ENCODE measurements around the gene SRBD1. TPM values are rescaled to one million over a fixed set of nuclear protein-coding genes. Genes with fewer than 3 reads are reported as not detected.

SRBD1 gene
- total and polyA plus RNA-seq, 2 experiments from 2014 or later: 27.4 to 46.3 TPM

- Histone ChIP-seq H3F3A (replicated peaks; ENCODE audit: low read depth) (no peaks in the 10 kb centered on the region), H3K4me3 (no peak overlapping the region), H2AFZ (no peak overlapping the region), H3K27ac (ENCODE audit: low read depth) (no peak overlapping the region), H3K4me1 (ENCODE audit: insufficient read depth) (no peaks in the 10 kb centered on the region), H3K36me3 (ENCODE audit: insufficient read depth) (peaks cover 32% of the 10 kb centered on the region), H3K4me2 (no peak overlapping the region), H3K27me3 (ENCODE audit: insufficient read depth) (no peaks in the 10 kb centered on the region), H4K20me1 (replicated peaks; ENCODE audit: insufficient read depth) (0 out of 2 replicates have a peak, but pooled peaks cover 3% of the 10 kb centered on the region), H3K9me2 (ENCODE audit: insufficient read depth) (no peaks in the 10 kb centered on the region), H3K79me2 (replicated peaks; ENCODE audit: insufficient read depth) (no peaks in the 10 kb centered on the region)
- ATAC-seq (no peak), DNase-seq (ENCODE audit: low spot score) (no peak)
- no peak for TF ChIP-seq POLR2AphosphoS5 (IDR thresholded peaks at IDR 0.05; ENCODE audit: low read depth)
- no peak for TF ChIP-seq EZH2 (IDR thresholded peaks at IDR 0.05; ENCODE audit: low read depth, unreplicated experiment)
- TF ChIP-seq, protein P1, sequence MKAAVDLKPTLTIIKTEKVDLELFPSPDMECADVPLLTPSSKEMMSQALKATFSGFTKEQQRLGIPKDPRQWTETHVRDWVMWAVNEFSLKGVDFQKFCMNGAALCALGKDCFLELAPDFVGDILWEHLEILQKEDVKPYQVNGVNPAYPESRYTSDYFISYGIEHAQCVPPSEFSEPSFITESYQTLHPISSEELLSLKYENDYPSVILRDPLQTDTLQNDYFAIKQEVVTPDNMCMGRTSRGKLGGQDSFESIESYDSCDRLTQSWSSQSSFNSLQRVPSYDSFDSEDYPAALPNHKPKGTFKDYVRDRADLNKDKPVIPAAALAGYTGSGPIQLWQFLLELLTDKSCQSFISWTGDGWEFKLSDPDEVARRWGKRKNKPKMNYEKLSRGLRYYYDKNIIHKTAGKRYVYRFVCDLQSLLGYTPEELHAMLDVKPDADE (IDR thresholded peaks at IDR 0.05): no peak
- no peak for TF ChIP-seq STAT1 (IDR thresholded peaks at IDR 0.05; ENCODE audit: unreplicated experiment)
- TF ChIP-seq ZNF462 (CRISPR knock-in tag; IDR thresholded peaks at IDR 0.05): no peak
- TF ChIP-seq ZNF331 (CRISPR knock-in tag; IDR thresholded peaks at IDR 0.05; ENCODE audit: low read depth): no peak
- TF ChIP-seq, protein P2, sequence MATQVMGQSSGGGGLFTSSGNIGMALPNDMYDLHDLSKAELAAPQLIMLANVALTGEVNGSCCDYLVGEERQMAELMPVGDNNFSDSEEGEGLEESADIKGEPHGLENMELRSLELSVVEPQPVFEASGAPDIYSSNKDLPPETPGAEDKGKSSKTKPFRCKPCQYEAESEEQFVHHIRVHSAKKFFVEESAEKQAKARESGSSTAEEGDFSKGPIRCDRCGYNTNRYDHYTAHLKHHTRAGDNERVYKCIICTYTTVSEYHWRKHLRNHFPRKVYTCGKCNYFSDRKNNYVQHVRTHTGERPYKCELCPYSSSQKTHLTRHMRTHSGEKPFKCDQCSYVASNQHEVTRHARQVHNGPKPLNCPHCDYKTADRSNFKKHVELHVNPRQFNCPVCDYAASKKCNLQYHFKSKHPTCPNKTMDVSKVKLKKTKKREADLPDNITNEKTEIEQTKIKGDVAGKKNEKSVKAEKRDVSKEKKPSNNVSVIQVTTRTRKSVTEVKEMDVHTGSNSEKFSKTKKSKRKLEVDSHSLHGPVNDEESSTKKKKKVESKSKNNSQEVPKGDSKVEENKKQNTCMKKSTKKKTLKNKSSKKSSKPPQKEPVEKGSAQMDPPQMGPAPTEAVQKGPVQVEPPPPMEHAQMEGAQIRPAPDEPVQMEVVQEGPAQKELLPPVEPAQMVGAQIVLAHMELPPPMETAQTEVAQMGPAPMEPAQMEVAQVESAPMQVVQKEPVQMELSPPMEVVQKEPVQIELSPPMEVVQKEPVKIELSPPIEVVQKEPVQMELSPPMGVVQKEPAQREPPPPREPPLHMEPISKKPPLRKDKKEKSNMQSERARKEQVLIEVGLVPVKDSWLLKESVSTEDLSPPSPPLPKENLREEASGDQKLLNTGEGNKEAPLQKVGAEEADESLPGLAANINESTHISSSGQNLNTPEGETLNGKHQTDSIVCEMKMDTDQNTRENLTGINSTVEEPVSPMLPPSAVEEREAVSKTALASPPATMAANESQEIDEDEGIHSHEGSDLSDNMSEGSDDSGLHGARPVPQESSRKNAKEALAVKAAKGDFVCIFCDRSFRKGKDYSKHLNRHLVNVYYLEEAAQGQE (IDR thresholded peaks at IDR 0.05; ENCODE audit: unreplicated experiment): no peak
- TF ChIP-seq EZH2phosphoT487 (IDR thresholded peaks at IDR 0.05; ENCODE audit: unreplicated experiment): no peak
- Mint-ChIP-seq H3K36me3 (ENCODE audit: low read depth) (peaks cover 55% of the 10 kb centered on the region), H3K27me3 (ENCODE audit: insufficient read depth, low read depth, poor library complexity) (no peaks in the 10 kb centered on the region), H3K4me1 (no peaks in the 10 kb centered on the region), H3K27ac (no peak overlapping the region), H3K4me3 (no peak overlapping the region), H3K9me3 (peaks cover 29% of the 10 kb centered on the region)
These were observed 67.8 kb downstream of the SRBD1 start for GRCh38 chr2:45543257-45543656.
